K562 (cell line): ENCODE results near the gene BTD. TPM values are rescaled to one million over a fixed set of nuclear protein-coding genes. Genes with fewer than 3 reads are reported as not detected.

Experiments used
- BHLHE40 ChIP-seq: IDR thresholded peaks from 2 replicates; pipeline ENCODE4 v1.6.1; 2011; ENCODE audit warnings: low read length, improper control_type of control experiment
- CHD1 ChIP-seq: fragments of 200-600 bp; sonication (generic); IDR thresholded peaks from one replicate; pipeline ENCODE4 v1.6.1; 2012; ENCODE audit warnings: mild to moderate bottlenecking, moderate library complexity, low read length, inconsistent platforms
- GATA2 ChIP-seq: sonication (generic); formaldehyde crosslinking; IDR thresholded peaks from 2 replicates; pipeline ENCODE4 v1.4.0; 2020; ENCODE audit warnings: mild to moderate bottlenecking, missing genetic modification reagents
- HBP1 ChIP-seq: fragments of 450-650 bp; formaldehyde crosslinking; IDR thresholded peaks from 2 replicates; pipeline ENCODE4 v1.4.0; 2022; ENCODE audit warnings: missing genetic modification characterization
- RBM15 ChIP-seq: fragments of 200-400 bp; formaldehyde crosslinking; IDR thresholded peaks from 2 replicates; pipeline ENCODE4 v1.6.1; 2018; ENCODE audit warnings: mild to moderate bottlenecking, low read length, moderate library complexity; ENCODE audit not compliant: insufficient read depth
- RNF219 ChIP-seq: fragments of 250-450 bp; sonication (Bioruptor Pico); IDR thresholded peaks from 2 replicates; pipeline ENCODE4 v1.5.0; 2022; ENCODE audit warnings: mild to moderate bottlenecking
- SMARCC2 ChIP-seq: fragments of 450-650 bp; IDR thresholded peaks from 2 replicates; pipeline ENCODE4 v1.6.1; 2017; ENCODE audit warnings: antibody characterized with exemption, moderate library complexity, mild to moderate bottlenecking, low read depth
- TGIF2 ChIP-seq: sonication (generic); formaldehyde crosslinking; IDR thresholded peaks from 2 replicates; pipeline ENCODE4 v1.8.1; 2022; ENCODE audit warnings: mild to moderate bottlenecking, missing genetic modification reagents, moderate library complexity
- ZBTB11 ChIP-seq, 3 experiments: fragments of 200-800 bp in 1 of 3; fragments of 250-450 bp in 1 of 3; fragments of 450-650 bp in 1 of 3; sonication (Bioruptor Pico) in 1 of 3; sonication (Bioruptor generic) in 1 of 3; formaldehyde crosslinking in 1 of 3; IDR thresholded peaks; 2 replicates each; pipeline versions ENCODE4 v1.6.1 to v1.8.0; 2016 to 2022; ENCODE audit warnings: mild to moderate bottlenecking in 2 of 3, missing genetic modification characterization in 2 of 3, missing compliant biosample characterization in 1 of 3, moderate library complexity in 1 of 3
- ZNF561 ChIP-seq: fragments of 450-650 bp; formaldehyde crosslinking; conservative IDR thresholded peaks from 2 replicates; pipeline ENCODE4 v1.4.0; 2020; ENCODE audit warnings: mild to moderate bottlenecking, moderate library complexity
- ZNF584 ChIP-seq: fragments of 200-800 bp; sonication (Bioruptor generic); IDR thresholded peaks from 2 replicates; pipeline ENCODE4 v1.6.1; 2016; ENCODE audit warnings: low read depth, mild to moderate bottlenecking, missing genetic modification characterization, missing compliant biosample characterization
- polyA plus RNA-seq, 8 experiments: library from polyadenylated mRNA; depleted of rRNA in 4 of 8; stranded (reverse) in 5 of 8; unstranded in 3 of 8; fragments of >200 nt; fragmentation: Nextera tagmentation in 2 of 8; fragmentation: Illumina TruSeq in 1 of 8; extraction: Ambion mirVana in 2 of 8; extraction: Trizol in 1 of 8; gene quantifications; 2 replicates each; pipeline versions ENCODE4 v1.2.1 to v1.2.3, GENCODE V29; 2011 to 2014; ENCODE audit warnings: inconsistent platforms in 1 of 8, missing spikeins in 1 of 8
- total RNA-seq, 7 experiments: library from RNA; depleted of rRNA in 6 of 7; stranded (reverse); fragments of >200 nt in 6 of 7; fragmentation: Illumina TruSeq in 2 of 7; extraction: Trizol in 2 of 7; gene quantifications; 2 replicates each; pipeline versions ENCODE4 v1.2.1 to v1.2.3, GENCODE V29; 2011 to 2021; ENCODE audit warnings: low replicate concordance in 1 of 7
- TF ChIP-seq, protein P1 (sequence below): IDR thresholded peaks from 3 replicates; pipeline ENCODE4 v1.6.1; 2011; ENCODE audit warnings: borderline replicate concordance, mild to moderate bottlenecking; ENCODE audit not compliant: insufficient read length, insufficient read depth
- TF ChIP-seq, protein P2 (sequence below): fragments of 250-450 bp; sonication (Bioruptor Pico); IDR thresholded peaks from 2 replicates; pipeline ENCODE4 v1.8.0; 2021; ENCODE audit warnings: moderate library complexity, mild to moderate bottlenecking, inconsistent platforms
- TF ChIP-seq, protein P3 (sequence below): fragments of 250-450 bp; sonication (Bioruptor Pico); IDR thresholded peaks from 2 replicates; pipeline ENCODE4 v1.8.0; 2022; ENCODE audit warnings: moderate library complexity, mild to moderate bottlenecking, inconsistent platforms

BTD gene
- total and polyA plus RNA-seq, 9 of the 15 experiments (the other 6 are each of a cell fraction or from before 2014, with no cell fraction given): 6.6 to 26.2 (median 10.6) TPM

DNA sequence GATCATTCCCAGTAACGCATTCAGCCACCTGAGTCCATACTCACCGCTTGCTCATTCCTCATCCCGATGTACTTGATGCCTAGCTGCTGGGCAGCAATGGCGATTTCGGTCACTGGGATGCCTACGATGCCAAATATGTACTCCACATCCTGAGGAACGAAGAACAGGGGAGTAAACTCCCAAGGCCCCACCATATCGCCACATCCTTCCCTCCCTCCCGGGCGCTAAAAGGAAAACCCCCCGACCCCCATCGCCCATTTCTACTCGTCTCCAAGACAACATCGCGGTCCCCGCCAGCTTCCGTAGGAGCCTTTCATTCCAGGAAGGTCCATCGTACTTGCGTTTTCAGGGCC is 523 bp upstream of the BTD start (continued):
- TF ChIP-seq HBP1 (CRISPR knock-in tag): no peak
- no peak for TF ChIP-seq GATA2 (CRISPR knock-in tag)
- TF ChIP-seq, protein P1, sequence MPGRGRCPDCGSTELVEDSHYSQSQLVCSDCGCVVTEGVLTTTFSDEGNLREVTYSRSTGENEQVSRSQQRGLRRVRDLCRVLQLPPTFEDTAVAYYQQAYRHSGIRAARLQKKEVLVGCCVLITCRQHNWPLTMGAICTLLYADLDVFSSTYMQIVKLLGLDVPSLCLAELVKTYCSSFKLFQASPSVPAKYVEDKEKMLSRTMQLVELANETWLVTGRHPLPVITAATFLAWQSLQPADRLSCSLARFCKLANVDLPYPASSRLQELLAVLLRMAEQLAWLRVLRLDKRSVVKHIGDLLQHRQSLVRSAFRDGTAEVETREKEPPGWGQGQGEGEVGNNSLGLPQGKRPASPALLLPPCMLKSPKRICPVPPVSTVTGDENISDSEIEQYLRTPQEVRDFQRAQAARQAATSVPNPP: no peak
- TF ChIP-seq, protein P2, sequence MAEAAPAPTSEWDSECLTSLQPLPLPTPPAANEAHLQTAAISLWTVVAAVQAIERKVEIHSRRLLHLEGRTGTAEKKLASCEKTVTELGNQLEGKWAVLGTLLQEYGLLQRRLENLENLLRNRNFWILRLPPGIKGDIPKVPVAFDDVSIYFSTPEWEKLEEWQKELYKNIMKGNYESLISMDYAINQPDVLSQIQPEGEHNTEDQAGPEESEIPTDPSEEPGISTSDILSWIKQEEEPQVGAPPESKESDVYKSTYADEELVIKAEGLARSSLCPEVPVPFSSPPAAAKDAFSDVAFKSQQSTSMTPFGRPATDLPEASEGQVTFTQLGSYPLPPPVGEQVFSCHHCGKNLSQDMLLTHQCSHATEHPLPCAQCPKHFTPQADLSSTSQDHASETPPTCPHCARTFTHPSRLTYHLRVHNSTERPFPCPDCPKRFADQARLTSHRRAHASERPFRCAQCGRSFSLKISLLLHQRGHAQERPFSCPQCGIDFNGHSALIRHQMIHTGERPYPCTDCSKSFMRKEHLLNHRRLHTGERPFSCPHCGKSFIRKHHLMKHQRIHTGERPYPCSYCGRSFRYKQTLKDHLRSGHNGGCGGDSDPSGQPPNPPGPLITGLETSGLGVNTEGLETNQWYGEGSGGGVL (CRISPR knock-in tag): no peak
- no peak for TF ChIP-seq TGIF2 (CRISPR knock-in tag)
- no peak for TF ChIP-seq ZBTB11 (CRISPR knock-in tag; IDR thresholded peaks at IDR 0.05)
- no peak for TF ChIP-seq BHLHE40
- TF ChIP-seq ZNF584 (CRISPR knock-in tag): no peak
- TF ChIP-seq, protein P3, sequence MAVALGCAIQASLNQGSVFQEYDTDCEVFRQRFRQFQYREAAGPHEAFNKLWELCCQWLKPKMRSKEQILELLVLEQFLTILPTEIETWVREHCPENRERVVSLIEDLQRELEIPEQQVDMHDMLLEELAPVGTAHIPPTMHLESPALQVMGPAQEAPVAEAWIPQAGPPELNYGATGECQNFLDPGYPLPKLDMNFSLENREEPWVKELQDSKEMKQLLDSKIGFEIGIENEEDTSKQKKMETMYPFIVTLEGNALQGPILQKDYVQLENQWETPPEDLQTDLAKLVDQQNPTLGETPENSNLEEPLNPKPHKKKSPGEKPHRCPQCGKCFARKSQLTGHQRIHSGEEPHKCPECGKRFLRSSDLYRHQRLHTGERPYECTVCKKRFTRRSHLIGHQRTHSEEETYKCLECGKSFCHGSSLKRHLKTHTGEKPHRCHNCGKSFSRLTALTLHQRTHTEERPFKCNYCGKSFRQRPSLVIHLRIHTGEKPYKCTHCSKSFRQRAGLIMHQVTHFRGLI: no peak
- TF ChIP-seq ZNF561 (CRISPR knock-in tag): no peak
- TF ChIP-seq RNF219 (CRISPR knock-in tag): no peak
- TF ChIP-seq RBM15: no peak
- TF ChIP-seq CHD1: peak; percentile 44
- no peak for TF ChIP-seq SMARCC2
